Subcutaneous abdominal adipose tissue (tissue), 5 donors: ENCODE data around the gene ELF4.

Source experiments
- H3K27ac ChIP-seq: one replicate; pipeline ENCODE4 v1.7.0; 2013; ENCODE audit warnings: low read depth, mild to moderate bottlenecking, inconsistent platforms, low read length, moderate library complexity
- H3K27me3 ChIP-seq, 5 donors: one replicate each; pipeline ENCODE4 v1.7.0; 2013; ENCODE audit warnings: low read length in 5 of 5, inconsistent platforms in 1 of 5; ENCODE audit not compliant: control insufficient read depth in 5 of 5, insufficient read depth in 4 of 5
- H3K36me3 ChIP-seq, 5 donors: one replicate each; pipeline ENCODE4 v1.7.0; 2013; ENCODE audit warnings: low read length in 5 of 5; ENCODE audit not compliant: control insufficient read depth in 5 of 5, insufficient read depth in 5 of 5
- H3K4me1 ChIP-seq, 5 donors: one replicate each; pipeline ENCODE4 v1.7.0; 2013; ENCODE audit warnings: low read length in 5 of 5, mild to moderate bottlenecking in 3 of 5, moderate library complexity in 1 of 5; ENCODE audit not compliant: control insufficient read depth in 5 of 5, insufficient read depth in 5 of 5
- H3K4me3 ChIP-seq, 5 donors: one replicate each; pipeline ENCODE4 v1.7.0; 2013; ENCODE audit warnings: low read length in 5 of 5, low read depth in 1 of 5
- H3K9ac ChIP-seq, 5 donors: one replicate each; pipeline ENCODE4 v1.7.0; 2013; ENCODE audit warnings: low read length in 5 of 5, mild to moderate bottlenecking in 4 of 5, moderate library complexity in 3 of 5
- H3K9me3 ChIP-seq, 5 donors: one replicate each; pipeline ENCODE4 v1.7.0; 2013; ENCODE audit warnings: low read length in 5 of 5; ENCODE audit not compliant: control insufficient read depth in 5 of 5
- donor health status: healthy.
- donor health status: healthy.
- donor health status: healthy.
- donor health status: healthy.
- donor health status: healthy.

The ELF4 gene

DNA sequence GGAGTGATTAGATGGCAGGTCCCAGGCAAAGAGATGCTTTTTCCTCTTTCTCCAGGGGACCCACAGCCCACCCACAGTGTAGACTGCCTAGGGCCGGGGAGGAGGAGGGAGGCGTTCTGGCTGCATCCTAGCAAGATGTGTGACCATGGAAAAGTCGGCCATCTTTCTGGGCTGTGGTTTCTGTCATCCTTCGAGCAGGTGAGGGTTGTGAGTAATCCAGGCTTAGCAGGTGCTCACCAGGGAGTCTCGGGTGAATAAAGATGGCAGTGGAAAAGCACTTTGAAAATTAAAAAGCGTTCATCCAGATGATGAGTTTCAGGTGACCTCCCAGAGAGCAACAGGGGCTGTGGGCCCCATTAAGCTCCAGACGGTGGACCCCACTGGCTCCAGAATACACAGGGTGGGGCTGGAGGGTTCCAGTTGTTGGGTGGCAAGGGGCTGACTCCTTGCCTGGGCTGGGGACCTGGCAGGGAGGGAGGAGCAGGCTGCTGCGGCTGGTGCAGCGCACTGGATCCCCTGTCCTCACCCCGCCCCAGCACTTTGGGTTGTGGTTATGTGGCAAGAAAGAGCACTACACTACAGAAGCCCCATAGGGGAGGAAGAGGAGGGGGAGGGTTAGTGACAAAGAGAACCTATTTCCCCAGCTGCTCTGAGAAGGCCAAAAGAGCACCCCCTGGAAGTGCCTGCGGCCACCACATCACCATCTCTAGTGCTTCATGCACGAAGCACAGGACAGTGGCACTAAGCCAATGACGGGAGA, 23.7 kb downstream of the ELF4 start:
- peaks cover 3 to 59% (median 30%) of the 10 kb centered on the region in 5 donors for H3K4me1 ChIP-seq
- peak overlapping the region in 1 of 5 donors; percentile 5 for H3K4me3 ChIP-seq
- peak overlapping the region; percentile 70 for H3K27ac ChIP-seq
- no peaks in the 10 kb centered on the region for H3K9me3 ChIP-seq
- H3K9ac ChIP-seq = peak overlapping the region in 1 of 5 donors; percentile 17
- peaks cover 5 to 16% (median 12%) of the 10 kb centered on the region in 5 donors for H3K27me3 ChIP-seq
- H3K36me3 ChIP-seq = no peaks in the 10 kb centered on the region

GRCh38 chrX:130085551-130086446, 24.5 kb downstream of the ELF4 start:
- peaks cover 3 to 66% (median 38%) of the 10 kb centered on the region in 5 donors for H3K4me1 ChIP-seq
- H3K9me3 ChIP-seq = no peaks in the 10 kb centered on the region
- H3K27me3 ChIP-seq = peaks cover 5 to 16% (median 13%) of the 10 kb centered on the region in 5 donors
- no peaks in the 10 kb centered on the region for H3K36me3 ChIP-seq
- H3K9ac ChIP-seq = peak overlapping the region in 1 of 5 donors; percentile 17
- H3K27ac ChIP-seq = peak overlapping the region; percentile 70
- peak overlapping the region in 1 of 5 donors; percentile 5 for H3K4me3 ChIP-seq

DNA sequence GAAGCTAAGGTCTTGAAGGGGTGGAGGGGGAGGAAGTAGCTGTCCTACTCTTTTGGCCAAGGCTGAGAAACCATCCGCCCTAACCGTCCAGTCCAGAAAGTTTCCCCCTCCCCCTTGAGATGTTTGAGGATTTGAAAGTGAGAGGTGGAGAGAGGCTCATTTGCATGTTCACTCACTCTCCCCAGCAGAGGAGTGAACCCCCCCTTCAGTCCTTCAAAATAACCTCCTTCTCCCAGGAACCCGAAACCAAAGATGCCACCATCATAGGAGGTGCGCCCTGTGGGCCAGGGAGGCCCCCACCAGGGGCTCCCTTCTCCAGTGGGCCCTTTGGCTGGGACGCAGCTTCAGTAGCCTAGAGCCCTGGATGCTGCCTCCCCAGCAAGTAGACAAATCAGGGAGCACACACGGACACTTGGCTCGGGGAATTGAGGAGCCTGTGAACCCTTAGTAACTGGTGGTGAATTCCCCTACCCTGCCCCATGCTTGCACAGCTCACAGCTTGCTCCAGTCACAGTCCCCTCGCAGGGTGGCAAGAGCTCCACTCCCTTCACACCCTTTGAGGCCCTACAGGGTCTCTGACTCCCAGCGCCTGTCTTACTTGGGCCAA, 25.6 kb downstream of the ELF4 start:
- Histone ChIP-seq H3K4me1 (peaks cover 3 to 68% (median 38%) of the 10 kb centered on the region in 5 donors), H3K9me3 (no peaks in the 10 kb centered on the region), H3K36me3 (no peaks in the 10 kb centered on the region), H3K9ac (peak overlapping the region in 1 of 5 donors; percentile 10), H3K4me3 (no peak overlapping the region), H3K27me3 (peaks cover 5 to 15% (median 13%) of the 10 kb centered on the region in 5 donors), H3K27ac (peak overlapping the region; percentile 70)

- Histone ChIP-seq H3K9me3 (no peaks in the 10 kb centered on the region), H3K36me3 (no peaks in the 10 kb centered on the region), H3K27me3 (peaks cover 5 to 14% (median 13%) of the 10 kb centered on the region in 5 donors), H3K4me3 (no peak overlapping the region), H3K27ac (no peak overlapping the region), H3K4me1 (peaks cover 3 to 67% (median 38%) of the 10 kb centered on the region in 5 donors), H3K9ac (no peak overlapping the region)
Measured at GRCh38 chrX:130083656-130084382, 26.5 kb downstream of the ELF4 start.

GRCh38 chrX:130083107-130083490, 27.2 kb downstream of the ELF4 start:
- Histone ChIP-seq H3K27me3 (peaks cover 5 to 13% (median 13%) of the 10 kb centered on the region in 5 donors), H3K9me3 (no peaks in the 10 kb centered on the region), H3K36me3 (no peaks in the 10 kb centered on the region), H3K4me3 (no peak overlapping the region), H3K4me1 (peaks cover 3 to 66% (median 38%) of the 10 kb centered on the region in 5 donors), H3K27ac (peak overlapping the region; percentile 70), H3K9ac (no peak overlapping the region)

DNA sequence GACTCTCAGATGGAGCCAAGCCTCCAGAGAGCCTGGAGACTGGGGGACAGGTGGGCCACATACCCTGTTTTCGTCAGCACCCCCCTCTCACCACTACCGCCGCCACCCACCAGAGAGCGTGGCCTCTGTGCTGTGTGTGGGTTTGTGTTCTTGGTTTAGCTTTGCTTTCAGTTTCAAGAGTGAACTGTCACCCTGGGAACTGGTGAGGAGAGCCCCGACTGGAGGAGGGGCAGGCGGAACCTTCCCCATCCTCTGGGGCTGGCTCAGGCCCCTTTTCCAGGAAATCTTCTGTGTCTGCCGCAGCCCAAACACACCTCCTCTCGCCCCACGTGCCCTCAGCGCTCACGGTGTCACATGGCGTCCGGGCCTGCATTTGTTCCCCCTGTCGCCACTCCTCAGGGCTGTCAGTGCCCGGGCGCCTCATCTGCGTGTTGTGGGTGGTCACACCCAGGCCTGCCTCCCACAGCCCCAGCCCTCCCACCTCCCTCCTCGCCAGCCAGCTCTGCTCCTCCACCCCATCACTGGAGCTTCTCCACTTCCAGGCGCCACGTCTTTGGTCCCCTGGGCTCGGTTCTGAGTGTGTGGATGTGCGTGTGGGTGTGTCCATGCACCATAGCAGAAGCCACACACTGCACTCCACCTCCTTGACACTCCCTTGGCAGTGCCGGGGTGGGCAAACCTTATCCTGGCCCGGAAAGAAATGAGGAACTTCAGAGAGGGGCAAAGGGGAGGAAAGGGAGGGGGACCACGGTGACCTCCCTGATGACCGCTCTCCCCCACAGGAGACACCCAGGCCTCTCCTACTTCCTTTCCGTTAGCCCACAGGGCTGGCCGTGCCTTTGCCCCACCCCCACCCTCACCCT, 27.8 kb downstream of the ELF4 start:
- Histone ChIP-seq H3K4me1 (peaks cover 3 to 66% (median 38%) of the 10 kb centered on the region in 5 donors), H3K27ac (peak overlapping the region; percentile 70), H3K27me3 (peaks cover 5 to 13% (median 13%) of the 10 kb centered on the region in 5 donors), H3K4me3 (peak overlapping the region in 3 of 5 donors; percentile 10 to 38 (median 36)), H3K36me3 (no peaks in the 10 kb centered on the region), H3K9me3 (no peaks in the 10 kb centered on the region), H3K9ac (peak overlapping the region in 1 of 5 donors; percentile 38)

- Histone ChIP-seq H3K4me1 (peaks cover 3 to 58% (median 31%) of the 10 kb centered on the region in 5 donors), H3K27ac (peak overlapping the region; percentile 70), H3K4me3 (peak overlapping the region in 1 of 5 donors; percentile 38)
Measured at GRCh38 chrX:130081421-130082045, 28.8 kb downstream of the ELF4 start.

DNA sequence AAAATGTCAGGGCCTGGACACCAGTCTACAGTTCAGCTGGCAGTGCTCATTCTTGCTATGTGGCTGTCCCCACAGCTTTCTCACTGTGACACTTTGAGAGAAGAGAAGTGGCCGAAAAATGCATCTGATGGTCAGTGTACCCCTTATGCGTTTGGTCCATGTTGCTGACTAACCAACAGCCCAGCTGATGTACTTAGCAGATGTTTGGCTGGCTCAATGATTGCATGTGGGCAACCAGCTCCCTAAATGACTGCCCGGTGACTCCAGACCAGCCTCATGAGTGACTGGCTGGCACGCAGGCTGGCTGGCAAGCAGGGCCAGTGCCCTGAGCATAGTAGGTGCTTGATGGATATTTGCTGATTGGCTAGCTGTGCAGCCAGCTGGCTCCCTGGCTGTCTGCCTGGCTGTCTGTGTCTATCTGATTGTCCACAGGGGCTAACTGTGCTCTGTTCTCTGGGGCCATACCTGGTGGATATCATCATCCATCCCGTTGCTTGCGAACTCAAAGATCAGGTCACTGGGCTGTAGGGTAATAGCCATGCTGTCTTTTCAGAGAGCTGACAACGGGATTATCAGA, 29.4 kb downstream of the ELF4 start:
- H3K9me3 ChIP-seq = no peaks in the 10 kb centered on the region
- H3K9ac ChIP-seq = no peak overlapping the region
- peaks cover 2 to 52% (median 31%) of the 10 kb centered on the region in 5 donors for H3K4me1 ChIP-seq
- H3K36me3 ChIP-seq = peaks cover 0 to under 1% (median 0%) of the 10 kb centered on the region in 5 donors
- peaks cover 0 to 13% (median 5%) of the 10 kb centered on the region in 5 donors for H3K27me3 ChIP-seq
- H3K4me3 ChIP-seq = no peak overlapping the region
- H3K27ac ChIP-seq = peak overlapping the region; percentile 70

More at GRCh38 chrX:130081421-130082045, 28.8 kb downstream of the ELF4 start:
- peak overlapping the region in 3 of 5 donors; percentile 7 to 38 (median 38) for H3K9ac ChIP-seq
- no peaks in the 10 kb centered on the region for H3K36me3 ChIP-seq
- H3K9me3 ChIP-seq = no peaks in the 10 kb centered on the region
- peaks cover 0 to 13% (median 9%) of the 10 kb centered on the region in 5 donors for H3K27me3 ChIP-seq
